Measurements from ENCODE around the gene VWA8. TPM values are rescaled to one million over a fixed set of nuclear protein-coding genes. Genes with fewer than 3 reads are reported as not detected.
"Not testable (repeated sequence)": the region's sequence is repeated elsewhere in the genome, so short reads cannot be mapped to it uniquely, and the experiment has no call there.

VWA8 gene
- total RNA-seq, 1 donor from 2014 or later = 17.6 TPM

DNA sequence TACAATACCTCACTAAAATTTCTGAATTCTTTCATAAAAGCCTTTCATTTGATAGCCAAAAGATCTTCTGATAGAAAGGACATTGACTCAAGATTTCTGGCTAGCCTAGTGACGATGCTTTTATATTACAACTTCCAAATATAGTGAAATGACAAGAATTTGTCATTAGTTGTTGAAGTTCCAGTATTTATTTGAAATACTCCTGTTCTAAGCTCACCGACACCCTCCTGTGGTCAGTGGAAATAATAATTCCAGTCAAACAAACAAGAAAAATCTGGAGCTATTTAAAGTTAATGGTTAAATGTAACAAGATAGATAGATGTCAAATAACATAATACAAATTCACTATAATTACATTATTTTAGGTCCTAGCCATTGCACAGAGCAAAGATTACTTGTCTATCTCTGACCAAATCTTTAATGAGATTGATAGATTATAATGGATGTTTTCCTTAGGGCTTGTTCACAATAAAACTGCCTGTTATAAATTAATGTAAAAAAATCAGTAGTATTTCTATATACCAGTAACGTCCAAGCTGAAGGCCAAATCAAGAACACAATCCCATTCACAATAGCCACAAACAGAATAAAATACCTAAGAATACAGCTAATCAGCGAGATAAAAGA is 308.1 kb downstream of the VWA8 start:
- intact Hi-C loops (cut with micrococcal nuclease) = loop anchor here (1.0 kb wide), 2 partner anchors 194 to 300 kb away; no protein-coding TSS in a partner anchor

DNA sequence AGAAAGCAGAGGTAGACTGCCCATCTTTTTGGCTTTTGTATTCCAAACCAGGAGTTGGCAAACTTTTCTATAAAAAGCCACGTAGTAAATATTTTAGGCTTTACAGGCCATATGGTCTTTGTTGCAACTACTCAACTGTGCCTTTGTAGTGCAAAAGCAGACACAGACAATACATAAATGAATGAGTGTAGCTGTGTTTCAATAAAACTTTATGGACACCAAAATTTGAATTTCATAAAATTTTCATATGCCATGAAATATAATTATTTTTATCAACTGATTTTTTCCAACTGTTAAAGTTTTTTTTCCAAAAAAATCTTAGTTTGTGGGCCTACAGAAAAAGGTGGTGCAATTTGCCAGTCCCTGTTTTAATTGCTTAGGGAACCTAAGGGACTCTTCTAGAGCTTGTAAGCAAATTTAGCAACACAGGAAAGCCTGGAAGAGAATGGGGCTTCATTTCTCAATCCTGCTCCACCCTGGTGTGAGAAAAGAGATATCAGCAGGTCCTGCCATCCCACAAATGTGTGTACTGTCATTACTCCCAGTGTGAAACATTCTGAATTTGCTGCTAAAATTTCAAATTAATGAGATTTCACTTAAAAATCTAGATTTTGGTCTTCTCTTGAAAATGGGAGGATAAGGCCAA is 309.4 kb downstream of the VWA8 start:
- intact Hi-C loops (cut with micrococcal nuclease) = loop anchor here (1.0 kb wide), 2 partner anchors 192 to 298 kb away; no protein-coding TSS in a partner anchor

DNA sequence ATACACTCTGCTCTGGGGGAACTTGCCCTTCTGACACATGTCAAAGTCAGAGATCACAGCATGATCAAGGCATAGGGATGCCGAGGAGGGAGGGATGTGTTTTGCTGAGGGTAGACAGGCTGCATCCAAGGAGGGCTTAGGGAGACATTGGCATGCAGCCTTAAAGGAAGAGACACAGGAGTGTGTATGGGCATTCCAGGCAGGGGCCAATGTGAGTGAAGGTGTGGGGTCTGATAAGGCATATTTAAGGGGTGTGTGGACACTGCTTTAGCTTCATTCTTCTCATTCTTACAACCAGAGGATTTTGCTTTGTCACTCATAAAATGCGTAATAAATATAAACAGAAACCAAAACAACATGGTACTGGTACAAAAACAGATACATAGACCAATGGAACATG is 310.2 kb downstream of the VWA8 start:
- intact Hi-C loops (cut with micrococcal nuclease) = no loop called here

DNA sequence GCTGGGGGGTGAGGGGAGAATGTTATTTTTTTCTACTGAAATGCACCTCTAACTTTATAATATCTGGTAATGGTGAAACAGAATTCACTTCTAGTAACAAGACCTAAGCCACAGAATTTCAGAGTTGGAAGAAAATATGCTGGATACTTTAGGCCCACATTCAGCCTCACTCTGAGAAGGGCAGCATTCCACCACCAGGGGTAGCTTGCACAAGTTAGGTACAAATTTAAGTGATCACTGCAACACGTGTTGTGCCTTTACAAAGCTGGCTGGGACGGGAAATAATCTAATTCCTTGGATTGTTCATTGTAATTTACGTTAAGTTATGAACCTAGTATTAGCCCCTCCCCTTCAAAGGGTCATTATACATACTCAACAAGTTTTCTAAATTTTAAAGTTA is 311.2 kb downstream of the VWA8 start:
- intact Hi-C loops (cut with micrococcal nuclease) = no loop called here

DNA sequence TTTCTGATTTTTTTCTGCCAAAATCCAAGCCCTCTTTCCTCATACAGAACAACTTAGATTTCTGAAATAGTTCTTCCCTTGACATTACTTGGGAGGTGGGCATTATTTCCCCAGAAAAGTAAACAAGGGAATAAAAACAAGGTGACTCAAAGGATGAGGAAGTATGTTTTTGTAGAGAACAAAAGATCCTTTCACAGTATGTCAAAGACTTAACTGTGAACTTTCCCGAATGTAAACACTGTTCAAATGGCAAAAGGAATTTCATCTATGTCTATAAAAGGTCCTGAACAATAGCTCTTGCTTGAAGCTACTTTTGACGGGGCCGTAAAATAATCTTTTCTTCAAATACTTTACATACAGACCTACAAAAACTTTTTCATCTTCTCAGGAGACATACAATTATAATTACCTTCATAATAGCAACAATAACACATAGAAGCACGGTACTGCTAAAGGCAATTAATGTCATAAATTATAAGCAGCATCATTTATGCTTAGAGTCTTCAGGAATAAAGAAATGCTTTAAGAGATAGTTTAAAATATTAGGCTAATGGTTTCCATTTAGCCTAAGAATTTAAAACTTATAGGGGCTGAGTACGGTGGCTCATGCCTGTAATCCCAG is 312.5 kb downstream of the VWA8 start:
- intact Hi-C loops (cut with micrococcal nuclease) = no loop called here

DNA sequence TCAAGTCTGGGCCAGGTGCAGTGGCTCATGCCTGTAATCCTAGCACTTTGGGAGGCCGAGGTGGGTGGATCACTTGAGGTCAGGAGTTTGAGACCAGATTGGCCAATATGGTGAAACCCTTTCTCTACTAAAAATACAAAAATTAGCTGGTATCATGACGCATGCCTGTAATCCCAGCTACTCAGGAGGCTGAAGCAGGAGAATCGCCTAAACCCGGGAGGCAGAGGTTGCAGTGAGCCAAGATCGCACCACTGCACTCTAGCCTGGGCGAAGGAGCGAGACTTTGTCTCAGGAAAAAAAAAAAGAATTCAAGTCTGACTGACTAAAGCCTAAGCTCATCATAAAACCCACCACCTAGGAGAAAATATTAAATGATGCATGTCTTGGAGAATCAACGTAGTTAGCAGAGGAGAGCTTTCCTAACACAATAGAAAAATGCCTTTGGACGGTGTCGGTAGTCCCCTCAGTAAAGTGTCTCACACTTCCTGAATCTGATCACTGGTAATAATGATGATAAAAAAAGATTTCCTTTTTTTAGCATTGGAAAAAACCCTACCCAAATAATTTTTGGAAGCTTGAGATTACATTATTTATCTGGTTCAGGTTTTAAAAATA is 313.1 kb downstream of the VWA8 start:
- intact Hi-C loops (cut with micrococcal nuclease) = not testable (repeated sequence)

DNA sequence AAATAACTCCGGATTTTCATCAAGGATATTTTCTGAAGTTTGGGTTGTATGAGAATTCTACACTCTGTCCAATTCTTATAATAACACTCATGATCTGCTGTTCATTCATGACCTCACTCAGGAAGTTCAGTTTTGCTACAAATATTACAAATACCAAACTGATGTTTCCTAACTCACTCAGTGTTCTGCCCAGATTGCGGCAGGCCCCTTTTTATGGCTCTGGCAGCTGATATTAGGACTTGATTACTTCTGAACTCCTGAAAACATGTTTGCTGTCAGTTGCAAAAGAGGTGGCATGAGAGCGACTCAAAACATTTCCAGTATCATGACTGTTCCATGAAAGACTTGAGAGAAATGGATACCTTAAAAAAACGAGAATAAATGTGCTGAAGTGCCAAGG is 315.6 kb downstream of the VWA8 start:
- intact Hi-C loops (cut with micrococcal nuclease) = no loop called here

DNA sequence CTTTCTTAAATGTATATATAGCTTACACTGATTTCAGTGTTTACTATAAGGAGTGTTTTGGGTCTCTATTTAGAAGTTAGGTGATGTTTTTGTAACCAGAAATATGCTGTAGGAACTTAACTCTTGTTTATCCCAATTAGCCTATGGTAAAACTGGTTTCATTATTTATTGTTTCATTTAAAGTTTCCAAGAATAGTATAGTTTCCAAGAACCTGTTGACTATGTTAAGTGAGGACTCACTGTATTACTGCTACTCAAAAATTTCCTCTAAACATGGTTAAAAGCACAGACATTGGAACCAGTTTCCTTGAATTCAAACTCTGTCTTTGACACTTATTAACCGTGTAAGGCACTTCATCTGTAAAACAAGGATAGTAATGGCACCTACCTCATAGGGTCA is 316.2 kb downstream of the VWA8 start:
- intact Hi-C loops (cut with micrococcal nuclease) = no loop called here

DNA sequence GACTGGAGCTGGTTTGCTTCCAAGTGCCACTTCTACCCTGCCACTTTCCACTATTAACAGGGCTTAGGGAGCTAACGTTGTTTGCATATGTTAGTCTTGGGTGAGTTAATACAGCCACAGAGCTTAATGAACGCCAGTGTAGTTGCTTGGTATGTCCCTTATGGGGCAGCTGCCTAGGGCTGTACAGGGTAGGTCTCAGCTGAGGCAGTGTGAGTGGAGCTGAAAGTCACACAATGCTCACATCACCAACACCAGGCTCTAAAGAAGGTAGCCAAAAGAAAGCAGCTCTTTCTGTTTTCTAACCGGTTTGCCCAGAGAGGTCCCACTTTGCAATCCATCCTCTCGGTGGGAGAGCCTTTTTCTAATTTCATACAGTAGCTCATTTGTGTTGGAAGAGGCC is 317.4 kb downstream of the VWA8 start:
- intact Hi-C loops (cut with micrococcal nuclease) = no loop called here

DNA sequence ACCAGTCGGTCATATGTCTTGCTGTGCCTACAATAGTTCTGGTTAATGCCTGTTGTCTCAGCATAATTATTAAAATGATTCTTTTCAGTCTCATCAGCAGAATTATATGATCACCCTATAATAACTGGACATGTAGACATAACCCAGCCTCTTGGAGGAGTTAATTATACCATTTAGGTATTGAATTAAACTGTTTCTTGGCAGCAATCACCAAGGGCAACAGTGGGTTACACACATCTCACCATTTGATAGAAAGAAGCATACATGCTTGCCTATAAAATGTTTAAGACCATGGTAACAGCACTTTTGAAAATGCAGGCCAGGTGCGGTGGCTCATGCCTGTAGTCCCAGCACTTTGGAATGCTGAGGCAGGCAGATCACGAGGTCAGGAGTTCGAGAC is 318.9 kb downstream of the VWA8 start:
- intact Hi-C loops (cut with micrococcal nuclease) = no loop called here

DNA sequence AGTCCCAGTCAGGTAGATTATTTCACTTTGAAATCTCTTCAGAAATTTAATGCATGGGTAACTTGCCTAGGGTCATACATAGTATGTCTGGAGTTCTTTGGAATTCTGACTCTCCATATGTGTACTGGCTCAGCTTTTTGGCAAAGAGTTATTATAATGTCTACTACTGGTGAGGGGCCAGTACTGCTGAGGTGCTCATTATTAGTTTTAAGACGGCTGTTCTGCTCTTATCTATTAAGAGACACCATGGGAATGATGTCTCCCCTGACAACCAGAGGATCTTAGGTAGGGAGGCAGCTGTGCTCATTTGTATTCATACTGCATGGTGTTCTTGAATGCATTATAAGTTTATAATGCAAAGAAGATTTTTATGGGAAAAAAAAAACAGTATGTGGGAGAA is 319.5 kb downstream of the VWA8 start:
- intact Hi-C loops (cut with micrococcal nuclease) = no loop called here

DNA sequence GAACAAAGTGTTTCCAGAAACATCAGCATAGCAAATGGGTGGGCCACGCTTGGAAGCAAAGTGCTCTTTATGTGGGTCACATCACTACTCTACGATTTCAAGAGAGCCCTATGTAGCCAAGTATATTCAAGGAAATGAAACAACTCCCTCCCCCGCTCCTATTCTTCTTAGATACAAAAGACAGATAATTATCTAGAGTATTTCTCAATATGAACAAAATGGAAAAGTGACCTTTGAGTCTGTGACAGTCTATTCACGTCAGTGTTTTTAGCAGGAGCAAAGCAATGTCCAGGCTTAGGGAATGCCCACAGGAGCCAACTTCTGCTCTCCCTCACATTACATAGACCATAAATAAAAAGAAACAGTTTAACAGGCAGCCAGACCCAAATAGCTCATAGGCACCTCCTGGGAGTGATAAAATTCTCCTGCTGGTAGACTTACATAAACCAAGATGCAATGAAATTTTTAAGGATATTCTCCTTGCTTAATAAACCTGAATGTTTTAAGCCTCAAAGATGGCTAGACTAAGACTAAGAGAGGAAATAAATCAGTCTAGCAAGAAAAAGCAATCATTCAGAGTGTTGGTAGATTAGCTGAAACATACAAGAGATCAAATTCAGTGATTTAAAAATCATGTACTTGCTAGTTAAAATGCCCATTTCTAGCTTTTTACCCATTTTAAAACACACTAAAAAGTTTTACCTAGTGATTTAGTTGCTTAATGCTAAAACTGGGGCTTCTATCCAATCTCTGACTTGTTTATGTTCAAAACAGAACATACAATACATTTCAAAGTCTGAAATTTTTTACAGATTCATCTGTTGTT is 320.7 kb downstream of the VWA8 start:
- intact Hi-C loops (cut with micrococcal nuclease) = no loop called here

DNA sequence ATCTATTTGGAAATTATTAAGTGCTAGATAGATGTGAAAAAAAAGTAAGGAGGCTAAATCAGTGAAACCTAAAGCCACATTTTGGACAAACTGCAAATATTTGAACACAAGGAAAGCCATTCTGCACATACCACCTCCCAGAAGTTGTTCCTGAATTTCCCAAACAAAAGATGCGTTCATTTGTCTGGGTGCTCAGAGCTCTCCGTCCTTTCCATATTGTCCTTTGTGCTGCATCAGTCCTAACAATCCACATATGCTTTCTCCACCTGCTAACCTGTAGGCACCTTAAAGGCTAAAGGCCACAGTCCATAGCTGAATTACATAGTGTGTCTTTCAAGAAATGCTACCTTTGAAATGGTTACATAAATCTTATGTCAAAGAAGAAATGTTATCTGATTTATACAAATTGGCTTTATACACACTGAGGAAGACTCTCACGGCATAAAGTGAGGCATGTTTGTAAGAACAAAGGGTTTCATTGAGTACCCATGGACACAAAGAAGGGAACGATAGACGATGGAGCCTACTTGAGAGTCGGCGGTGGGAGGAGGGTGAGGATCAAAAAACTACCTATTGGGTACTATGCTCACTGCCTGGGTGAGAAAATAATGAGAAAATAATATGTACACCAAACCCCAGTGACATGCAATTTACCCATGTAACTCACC is 321.5 kb downstream of the VWA8 start:
- intact Hi-C loops (cut with micrococcal nuclease) = no loop called here

DNA sequence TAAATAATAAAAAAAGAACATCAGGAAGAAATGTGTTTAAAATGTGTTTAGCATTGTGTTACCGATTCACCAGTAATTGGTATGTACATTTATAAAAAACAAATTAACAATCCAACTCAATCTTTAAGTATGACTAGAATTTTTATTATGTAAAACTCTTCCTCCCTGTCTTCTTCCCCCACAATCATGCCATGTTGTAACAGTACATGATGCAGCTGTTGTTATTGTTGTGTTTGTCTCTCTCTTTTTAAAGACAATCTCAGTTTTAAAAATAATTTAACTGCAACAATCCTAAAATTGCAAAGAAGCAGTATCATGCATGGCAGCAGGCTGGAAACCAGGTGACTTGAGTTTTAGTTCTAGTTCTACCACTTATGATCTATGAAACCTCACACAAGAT is 323.3 kb downstream of the VWA8 start:
- intact Hi-C loops (cut with micrococcal nuclease) = no loop called here

DNA sequence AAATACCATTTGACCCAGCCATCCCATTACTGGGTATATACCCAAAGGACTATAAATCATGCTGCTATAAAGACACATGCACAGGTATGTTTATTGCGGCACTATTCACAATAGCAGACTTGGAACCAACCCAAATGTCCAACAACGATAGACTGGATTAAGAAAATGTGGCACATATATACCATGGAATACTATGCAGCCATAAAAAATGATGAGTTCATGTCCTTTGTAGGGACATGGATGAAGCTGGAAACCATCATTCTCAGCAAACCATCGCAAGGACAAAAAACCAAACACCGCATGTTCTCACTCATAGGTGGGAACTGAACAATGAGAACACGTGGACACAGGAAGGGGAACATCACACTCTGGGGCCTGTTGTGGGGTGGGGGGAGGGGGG is 323.9 kb downstream of the VWA8 start:
- intact Hi-C loops (cut with micrococcal nuclease) = not testable (repeated sequence)

DNA sequence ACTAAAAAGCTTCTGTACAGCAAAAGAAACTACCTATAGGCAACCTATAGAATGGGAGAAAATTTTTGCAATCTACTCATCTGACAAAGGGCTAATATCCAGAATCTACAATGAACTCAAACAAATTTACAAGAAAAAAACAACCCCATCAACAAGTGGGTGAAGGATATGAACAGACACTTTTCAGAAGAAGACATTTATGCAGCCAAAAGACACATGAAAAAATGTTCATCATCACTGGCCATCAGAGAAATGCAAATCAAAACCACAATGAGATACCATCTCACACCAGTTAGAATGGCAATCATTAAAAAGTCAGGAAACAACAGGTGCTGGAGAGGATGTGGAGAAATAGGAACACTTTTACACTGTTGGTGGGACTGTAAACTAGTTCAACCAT is 324.3 kb downstream of the VWA8 start:
- intact Hi-C loops (cut with micrococcal nuclease) = not testable (repeated sequence)

DNA sequence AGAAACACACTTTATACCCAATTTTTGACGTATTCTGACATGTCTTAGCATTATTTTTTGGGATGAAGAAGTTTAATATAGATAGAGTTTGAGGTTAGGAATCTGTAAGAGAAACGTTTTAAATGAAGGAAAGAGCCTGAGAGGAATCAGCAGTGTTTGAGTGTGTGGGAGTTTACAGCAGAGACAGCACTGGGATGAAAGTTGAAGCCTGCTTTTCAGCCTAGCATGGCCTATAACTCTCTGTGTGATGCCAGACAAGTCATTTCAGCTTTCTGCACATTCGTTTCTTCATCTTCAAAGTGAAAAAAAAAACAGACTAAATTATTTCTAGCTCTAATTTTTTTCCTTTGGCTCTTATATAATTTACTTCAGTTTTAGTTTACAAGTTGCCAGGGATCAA is 326.5 kb downstream of the VWA8 start:
- intact Hi-C loops (cut with micrococcal nuclease) = no loop called here

DNA sequence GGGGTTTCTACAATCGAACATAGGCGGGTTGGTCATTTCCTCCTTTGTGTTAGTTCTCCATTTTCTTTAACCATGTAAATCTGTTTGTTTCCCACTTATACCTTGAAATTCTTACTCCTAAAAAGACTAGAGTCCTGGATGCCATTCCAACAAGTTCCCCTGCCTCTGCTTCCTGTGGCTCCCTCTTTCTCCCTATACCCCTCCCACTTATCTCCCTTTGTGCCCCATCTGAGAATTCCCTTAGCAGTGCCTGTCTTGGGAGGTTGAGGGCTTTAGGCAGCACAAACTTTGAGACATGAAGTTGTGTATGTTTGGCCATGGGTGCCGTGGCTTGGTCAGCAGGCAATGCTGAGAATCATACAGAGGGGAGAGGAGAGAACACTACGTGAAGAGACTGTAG is 327.1 kb downstream of the VWA8 start:
- intact Hi-C loops (cut with micrococcal nuclease) = no loop called here

DNA sequence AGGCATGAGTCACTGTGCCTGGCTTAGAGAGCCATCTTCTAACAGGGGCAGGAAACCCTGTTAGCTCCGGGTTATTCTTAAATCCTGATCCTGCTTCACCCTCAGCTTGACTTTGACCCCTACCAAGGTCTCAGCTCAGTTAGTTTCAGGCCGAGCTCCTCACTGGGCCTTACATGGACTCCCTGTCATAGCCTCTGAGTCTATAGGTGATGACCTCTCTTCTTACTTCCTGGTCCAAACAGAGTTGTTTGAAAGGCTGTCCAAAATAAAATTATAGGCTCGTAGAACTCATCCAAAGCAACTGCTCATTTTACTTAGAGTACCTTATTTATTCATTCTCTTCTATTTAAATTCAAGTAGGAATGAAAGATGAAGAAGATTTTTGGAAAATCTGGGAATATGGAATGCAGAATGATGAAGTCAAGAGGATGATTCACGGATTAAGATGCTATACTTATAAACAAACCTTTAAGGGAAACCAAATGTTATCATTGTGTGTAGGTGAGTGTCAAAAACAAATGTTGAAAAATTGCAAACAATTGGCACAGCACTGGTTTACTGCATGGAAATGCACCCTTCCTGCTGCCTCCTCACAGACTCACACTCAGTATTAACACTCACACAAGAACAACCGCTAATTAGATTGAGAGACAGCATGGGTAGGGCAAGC is 329.5 kb downstream of the VWA8 start:
- intact Hi-C loops (cut with micrococcal nuclease) = no loop called here

DNA sequence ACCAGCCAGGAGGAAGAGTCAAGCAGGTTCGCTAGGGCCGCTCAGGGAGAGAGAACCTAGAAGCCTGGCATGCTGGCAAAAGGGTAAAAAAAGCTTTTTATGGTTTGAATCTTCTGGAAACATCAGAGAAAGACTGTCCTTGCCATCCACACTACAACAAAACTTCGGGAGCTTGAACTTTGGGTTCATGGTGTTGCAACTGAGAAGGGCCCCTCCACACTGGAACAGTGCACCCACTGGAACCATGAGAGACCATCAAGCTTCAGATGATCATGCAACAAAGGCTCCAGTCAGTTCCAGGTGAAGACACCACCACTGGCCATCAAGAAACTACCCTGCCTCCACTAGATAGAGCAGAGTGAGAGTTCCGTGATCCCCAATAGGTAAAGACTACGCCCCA is 333.5 kb downstream of the VWA8 start:
- intact Hi-C loops (cut with micrococcal nuclease) = no loop called here
